Fibroblast of mammary gland (primary cell): ENCODE measurements around the gene TRIB2.

Source experiments
- DNase-seq: peaks from one replicate; pipeline ENCODE4 v3.0.0-alpha.2; 2010; ENCODE audit warnings: low read depth
- H3K4me3 ChIP-seq: 2 replicates; pipeline ENCODE4 v1.5.1; 2011; ENCODE audit warnings: low read depth, mild to moderate bottlenecking, low read length, moderate library complexity; ENCODE audit not compliant: control insufficient read depth
- CTCF ChIP-seq: conservative IDR thresholded peaks from 2 replicates; pipeline ENCODE4 v1.5.1; 2011; ENCODE audit warnings: low read depth, low read length, inconsistent platforms; ENCODE audit not compliant: control insufficient read depth, insufficient read depth

TRIB2 gene

GRCh38 chr2:12722447-12723316 is 5.9 kb downstream of the TRIB2 start:
- no peak for DNase-seq
- H3K4me3 ChIP-seq = no peak overlapping the region
- no peak for TF ChIP-seq CTCF

- no peak for DNase-seq
- no peak overlapping the region for H3K4me3 ChIP-seq
- no peak for TF ChIP-seq CTCF
Measured at GRCh38 chr2:12723736-12724463, 7.2 kb downstream of the TRIB2 start.

- H3K4me3 ChIP-seq = no peak overlapping the region
- no peak for TF ChIP-seq CTCF
- DNase-seq = no peak
Measured at GRCh38 chr2:12725233-12726187, 8.8 kb downstream of the TRIB2 start.

- H3K4me3 ChIP-seq = no peak overlapping the region
- TF ChIP-seq CTCF = no peak
- DNase-seq = no peak
Measured at GRCh38 chr2:12726271-12726670, 9.5 kb downstream of the TRIB2 start.

- DNase-seq = no peak
- no peak overlapping the region for H3K4me3 ChIP-seq
- no peak for TF ChIP-seq CTCF
Measured at GRCh38 chr2:12727065-12727464, 10.3 kb downstream of the TRIB2 start.

GRCh38 chr2:12727641-12728040 is 10.9 kb downstream of the TRIB2 start:
- TF ChIP-seq CTCF = no peak
- DNase-seq = no peak
- no peak overlapping the region for H3K4me3 ChIP-seq
